ENCODE measurements around the gene RARRES2.

- TF ChIP-seq CTCF (IDR thresholded peaks at IDR 0.05) = no peak
- no peak for TF ChIP-seq POLR2A (IDR thresholded peaks at IDR 0.05)
- TF ChIP-seq POLR2AphosphoS5 (IDR thresholded peaks at IDR 0.05; ENCODE audit: insufficient read depth in 1 of 2, low read depth in 1 of 2) = no peak
Observed at GRCh38 chr7:150380463-150380862, 39.0 kb upstream of the RARRES2 start.

Measured in vagina (tissue), 2 donors.